GM21528 (cell line): Measurements from ENCODE around the gene RNF112.

ENCODE experiments used
- ATAC-seq: cut with Tn5 transposase; IDR thresholded peaks from one replicate; pipeline ENCODE4 v1.9.1; 2021; ENCODE audit warnings: mild to moderate bottlenecking, moderate library complexity; ENCODE audit not compliant: unreplicated experiment, low FRiP score

RNF112 gene

DNA sequence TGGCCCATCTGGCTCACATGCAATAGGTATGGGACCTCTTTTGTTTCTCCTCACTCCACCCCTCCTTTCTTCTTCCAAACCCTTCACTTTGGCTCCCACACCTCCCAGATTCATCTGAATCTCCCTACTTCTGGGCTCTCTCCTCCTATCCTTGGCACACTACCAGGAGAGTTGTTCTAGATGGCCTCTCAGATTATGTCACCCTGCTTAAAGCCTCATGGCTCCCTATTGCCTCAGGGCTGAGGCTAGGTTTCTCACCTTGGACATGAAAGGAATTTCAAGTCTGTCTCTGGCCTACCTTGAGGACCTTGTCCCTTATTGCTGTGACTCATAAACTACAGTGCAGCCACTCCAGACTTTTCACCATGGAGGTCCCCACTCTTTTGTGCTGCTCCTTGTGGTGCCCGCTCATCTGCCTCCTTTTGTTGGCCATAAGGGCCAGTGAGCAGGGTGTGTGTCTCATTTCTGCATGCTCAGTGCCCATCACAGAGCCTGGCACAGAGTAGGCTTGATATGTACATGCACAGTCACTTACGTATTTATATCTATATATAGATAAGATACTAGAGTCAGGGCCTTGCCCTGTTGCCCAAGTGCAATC is 23.0 kb upstream of the RNF112 start:
- ATAC-seq = no peak

DNA sequence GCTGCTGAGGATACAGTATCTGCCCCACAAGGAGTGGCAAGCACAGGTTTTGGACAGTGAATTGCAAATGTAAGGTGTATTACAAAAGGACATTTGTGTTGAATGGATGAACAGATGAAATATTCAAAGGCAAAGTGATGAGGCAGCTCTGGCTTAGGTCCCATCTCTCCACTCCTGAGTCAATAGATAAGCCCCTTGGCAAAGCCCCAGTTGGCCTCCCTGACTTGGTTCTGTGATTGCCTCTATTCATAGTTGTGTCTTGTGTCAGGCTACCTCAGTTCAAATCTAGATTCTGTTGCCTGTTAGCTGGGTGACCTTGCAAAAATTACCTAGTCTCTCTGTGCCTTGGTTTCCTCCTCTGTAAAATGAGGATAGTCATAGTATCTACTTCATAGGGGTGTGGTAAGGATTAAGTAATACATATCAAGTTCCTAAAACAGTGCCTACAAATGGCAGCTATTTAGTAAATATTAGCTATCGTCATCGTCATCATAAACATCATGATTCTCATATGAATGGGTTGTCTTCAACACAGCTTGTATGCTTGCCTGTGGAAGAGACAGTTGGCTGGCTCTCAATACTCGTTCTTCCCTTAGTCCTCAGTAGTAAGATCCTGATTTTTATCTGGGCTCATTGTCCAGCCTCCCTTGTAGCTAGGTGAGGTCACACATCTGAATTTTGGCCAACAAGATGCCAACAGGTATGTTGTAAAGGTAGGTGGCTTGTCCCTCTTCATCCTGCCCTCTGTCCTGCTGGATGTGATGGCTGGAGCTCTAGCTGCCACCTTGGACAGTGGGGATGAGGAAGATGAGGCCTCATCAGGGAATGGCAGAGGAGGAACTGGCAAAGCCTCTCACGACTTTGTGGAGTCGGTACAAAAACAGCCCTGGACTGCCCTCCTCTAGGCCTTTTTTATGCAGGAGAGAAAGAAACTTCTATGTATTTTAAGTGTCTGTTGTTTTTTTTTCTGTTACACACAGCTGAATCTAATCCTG is 21.9 kb upstream of the RNF112 start:
- no peak for ATAC-seq

DNA sequence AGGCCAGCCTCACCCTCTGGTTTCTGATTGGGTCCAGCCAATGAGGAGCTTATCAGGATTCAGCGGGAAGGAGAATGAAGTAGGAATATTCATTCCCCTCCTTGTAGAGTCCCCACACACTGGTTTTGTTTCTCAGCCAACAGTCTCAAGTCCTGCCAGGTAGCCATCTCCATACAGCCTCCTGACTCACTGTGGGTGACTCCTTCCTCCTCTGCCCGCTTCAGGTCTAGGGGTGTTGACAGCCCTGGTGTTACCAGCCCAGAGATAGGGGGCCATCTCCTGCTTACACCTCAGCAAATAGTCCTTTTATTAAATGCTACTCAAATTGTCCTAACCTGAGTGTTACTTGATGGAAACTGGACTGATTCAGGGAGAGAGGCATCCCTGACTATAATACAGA is 20.1 kb upstream of the RNF112 start:
- ATAC-seq = no peak

DNA sequence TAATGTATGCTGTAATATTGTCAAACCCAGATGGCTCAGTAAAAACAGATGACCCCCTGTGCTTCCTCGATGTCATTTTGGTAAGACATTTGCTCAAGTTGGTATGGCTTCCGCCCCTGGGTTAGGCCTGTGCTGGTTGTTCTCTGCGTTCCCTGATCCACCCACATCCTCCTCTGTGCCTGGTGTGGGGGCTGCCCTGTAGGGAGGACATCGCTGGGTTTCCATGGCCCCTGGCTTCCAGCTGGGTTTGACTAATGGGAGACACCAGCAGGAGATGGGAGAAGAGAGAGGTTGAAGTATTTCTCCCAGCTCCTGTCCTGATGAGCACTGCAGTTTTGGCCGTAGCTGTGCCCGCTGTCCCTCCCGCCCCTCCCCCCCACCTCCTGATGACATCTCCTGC is 19.6 kb upstream of the RNF112 start:
- ATAC-seq = no peak

DNA sequence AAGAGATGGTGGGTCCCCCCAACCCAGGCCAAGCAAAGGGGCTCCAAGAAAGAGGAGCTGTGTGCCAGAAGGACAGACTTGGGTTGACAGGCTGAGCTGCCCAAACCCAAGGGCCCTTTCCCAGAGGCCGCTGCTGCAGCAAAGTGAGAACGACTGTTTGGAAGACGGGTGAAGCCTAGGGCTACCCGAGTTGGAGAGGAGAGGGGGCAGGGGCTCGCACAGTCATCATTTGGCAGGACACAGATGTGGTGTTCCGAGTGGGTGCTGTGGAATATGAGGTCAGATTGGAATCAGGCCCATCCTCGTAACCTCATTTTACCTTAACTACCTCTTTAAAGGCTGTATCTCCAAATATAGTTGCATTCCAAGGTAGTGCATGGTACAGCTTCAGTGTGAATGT is 18.7 kb upstream of the RNF112 start:
- no peak for ATAC-seq

DNA sequence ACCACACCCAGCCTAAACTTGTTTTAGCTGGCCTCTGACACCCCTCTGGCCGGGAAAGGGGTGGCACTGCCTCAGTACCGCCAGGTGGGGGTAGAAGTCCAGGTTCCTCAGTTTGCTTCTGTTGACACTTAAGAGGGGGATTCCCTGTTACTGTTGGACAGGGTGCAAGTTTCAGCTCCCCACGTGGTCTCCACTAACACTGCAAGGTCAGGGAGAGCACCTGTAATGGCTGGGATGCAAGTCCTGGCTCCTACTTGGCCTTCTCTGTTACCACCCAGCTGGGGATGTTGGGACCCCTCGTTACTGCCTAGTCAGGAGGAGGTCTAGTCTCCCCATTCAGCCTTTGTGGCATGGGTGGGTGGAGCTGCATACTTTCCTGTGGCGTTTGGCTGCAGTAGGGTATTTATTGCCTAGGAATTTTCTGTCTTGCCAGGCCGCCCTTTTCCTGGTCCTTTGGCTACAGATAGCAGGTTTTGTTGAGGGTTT is 13.4 kb upstream of the RNF112 start:
- no peak for ATAC-seq

DNA sequence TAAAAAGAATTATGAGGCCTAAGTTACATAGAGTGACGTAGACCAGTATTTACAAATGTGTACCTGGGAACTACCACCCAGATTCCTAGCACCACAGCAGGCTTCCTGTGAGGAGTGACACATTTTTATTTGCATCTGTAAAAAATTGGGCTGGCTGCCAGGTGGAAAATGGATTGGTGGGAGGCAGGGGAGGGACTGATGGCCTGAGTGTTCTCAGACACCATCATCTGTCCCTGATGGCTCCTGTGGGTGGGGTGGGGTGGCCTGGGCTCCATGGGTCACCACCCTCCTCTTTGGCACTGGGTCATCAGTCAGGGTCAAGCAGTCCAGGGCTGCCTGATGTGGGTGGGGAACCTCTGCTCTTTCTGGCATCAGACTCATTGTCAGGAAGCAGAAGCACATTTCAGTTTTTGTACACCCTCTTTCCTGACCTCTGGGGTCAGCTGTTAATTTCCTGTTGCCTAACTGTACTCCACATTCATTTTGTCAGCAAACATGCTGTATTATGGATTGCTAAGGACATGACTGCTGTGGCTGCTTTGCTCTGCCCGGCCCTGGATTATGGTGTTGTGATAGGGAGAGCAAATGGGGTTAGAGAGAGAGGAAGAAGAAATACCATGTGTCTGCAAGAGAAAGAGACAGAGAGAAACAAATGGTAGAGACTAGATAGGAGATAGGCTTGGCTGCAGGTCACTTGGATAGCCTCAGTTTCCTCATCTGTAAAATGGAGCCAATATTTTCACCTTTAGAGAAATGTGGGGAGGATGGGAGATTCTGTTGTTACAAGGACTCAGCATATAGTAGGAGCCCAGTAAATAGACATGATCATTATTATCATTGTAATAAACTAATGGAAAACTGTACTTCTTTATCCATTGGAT is 12.5 kb upstream of the RNF112 start:
- ATAC-seq = no peak

DNA sequence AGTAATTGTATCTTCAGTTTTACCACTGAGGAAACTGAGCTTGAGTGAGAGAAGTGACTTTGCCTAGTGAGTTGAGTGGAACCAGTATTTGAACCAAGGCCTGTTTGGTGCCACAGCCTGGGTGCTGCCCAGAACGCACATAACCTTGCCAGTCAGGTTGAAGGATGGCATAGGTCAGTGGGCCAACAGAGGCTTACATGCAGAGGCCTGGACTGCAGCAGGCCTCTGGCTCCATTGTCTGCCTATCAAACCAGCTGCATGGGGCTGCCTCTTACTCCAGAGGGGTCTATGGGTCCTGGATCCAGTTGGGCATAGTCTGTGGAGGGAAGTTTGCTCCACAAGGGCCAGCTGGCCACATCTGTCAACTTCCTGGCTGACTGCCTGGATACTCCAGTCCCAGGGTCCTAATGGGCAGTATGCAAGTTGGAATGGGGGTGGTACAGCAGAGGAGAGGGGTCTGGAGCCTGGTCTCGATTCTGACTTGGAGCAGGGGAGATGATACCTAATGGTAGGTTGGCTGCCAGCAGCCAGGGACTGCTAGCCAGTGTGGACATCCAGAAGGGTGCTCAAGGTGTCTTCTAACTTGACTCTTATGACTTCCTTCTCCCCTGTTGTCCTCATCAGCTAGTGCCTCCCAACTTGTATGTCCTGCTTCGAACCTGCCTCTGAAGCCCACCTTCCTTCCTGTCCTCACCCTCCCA is 11.1 kb upstream of the RNF112 start:
- no peak for ATAC-seq

DNA sequence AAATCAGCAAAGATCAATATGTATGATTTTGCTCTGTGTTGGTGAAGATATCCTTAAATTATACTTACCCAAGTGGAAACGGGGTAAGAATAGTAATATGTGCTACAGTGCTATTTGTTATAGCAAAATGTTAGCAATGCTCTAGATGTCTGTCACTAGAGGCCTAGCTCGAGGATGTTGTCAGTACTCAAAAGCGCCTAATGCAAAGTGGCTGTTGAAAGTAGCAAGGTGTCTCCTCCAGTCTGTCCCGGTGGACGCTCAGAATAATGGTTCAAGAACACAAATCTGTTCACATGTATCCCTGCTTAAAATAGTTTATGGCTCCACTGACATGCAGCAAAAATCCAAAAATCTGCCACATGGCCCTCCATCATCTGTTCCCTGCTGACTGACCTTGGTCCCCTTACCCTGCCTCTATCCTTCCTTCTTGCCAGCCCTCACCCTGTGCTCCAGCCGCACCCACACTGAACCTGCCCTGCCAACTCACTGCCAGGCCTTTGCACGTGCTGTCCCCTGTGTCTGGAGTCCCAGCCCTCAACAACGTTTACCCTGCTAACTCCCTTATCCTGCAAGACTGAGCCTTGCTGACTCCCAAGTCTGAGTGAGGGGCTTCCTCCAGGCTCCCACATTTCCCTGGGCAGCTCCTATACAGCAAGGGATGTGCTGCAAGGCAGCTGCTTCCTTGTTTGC is 9.6 kb upstream of the RNF112 start:
- no peak for ATAC-seq

DNA sequence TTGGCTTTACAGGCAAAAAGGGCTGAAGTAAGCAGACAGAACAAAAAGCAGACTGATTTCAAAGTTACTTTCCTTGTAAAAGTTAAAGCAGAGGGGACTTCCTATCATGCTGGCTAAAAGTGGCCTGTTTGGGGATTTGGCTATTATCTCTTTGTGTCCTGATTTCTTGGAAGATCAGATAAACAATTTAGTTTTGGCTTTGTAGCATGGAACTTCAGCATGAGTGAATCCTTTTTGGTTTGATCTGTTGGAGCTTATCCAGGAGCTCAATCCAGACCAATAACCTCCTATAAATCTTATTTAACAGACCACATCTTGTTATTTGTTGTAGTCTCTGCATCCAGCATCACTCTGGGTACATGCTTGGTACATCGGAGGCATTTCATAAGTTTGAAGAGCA is 8.9 kb upstream of the RNF112 start:
- no peak for ATAC-seq

DNA sequence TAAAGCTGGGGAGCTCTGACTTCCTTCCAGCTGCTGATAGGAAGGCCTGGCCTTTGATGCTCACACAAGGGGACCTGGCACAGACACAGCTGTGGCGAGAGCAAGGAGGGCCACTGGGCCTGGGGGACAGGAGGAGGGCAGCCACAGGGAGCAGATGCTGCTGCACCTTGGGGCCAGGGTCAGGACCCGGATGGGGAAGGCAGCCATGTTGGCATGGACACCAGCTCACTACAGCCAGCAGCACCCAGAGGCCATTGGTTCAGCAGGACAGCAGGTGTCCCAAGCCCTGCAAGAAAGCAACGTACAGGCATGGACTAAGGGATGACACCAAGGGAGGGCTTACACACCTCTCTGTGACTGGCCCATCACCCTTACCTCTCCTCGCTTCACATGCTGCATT is 8.0 kb upstream of the RNF112 start:
- ATAC-seq = no peak

DNA sequence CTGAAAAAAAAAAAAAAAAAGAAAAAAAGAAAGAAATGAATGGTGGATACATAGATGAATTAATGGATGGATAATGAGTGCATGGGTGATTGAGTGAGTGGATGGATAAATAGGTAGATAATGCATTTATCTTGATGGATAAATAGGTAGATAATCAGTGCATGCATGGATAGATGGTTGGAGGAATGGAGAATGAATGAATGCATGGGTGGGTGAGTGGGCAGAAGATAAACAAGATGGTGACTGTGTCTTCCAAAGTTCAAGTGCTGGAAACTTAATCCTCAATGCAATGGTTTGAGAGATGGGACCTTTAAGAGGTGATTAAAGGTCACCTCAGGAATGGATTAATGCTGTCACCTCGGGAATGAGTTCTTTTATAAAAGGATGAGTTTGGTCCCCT is 6.8 kb upstream of the RNF112 start:
- no peak for ATAC-seq

DNA sequence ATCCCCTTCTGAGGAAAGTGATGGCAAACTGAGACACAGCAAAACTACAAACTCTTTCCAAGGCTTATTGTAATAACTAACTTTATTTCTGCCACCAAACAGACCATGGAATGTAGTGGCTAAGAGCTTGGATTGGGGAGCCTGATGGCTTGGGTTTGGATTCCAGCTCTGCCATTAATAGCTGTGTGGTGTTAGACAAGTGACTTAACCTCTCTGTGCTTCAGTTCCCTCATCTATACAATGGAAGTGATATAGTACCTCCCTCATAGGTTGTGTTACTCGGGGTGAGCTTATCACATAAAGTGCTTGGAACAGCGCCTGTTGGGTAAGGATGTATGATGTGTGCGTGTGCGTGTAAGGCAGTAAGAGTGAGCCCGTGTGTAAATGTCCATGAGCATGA is 5.9 kb upstream of the RNF112 start:
- ATAC-seq = no peak

DNA sequence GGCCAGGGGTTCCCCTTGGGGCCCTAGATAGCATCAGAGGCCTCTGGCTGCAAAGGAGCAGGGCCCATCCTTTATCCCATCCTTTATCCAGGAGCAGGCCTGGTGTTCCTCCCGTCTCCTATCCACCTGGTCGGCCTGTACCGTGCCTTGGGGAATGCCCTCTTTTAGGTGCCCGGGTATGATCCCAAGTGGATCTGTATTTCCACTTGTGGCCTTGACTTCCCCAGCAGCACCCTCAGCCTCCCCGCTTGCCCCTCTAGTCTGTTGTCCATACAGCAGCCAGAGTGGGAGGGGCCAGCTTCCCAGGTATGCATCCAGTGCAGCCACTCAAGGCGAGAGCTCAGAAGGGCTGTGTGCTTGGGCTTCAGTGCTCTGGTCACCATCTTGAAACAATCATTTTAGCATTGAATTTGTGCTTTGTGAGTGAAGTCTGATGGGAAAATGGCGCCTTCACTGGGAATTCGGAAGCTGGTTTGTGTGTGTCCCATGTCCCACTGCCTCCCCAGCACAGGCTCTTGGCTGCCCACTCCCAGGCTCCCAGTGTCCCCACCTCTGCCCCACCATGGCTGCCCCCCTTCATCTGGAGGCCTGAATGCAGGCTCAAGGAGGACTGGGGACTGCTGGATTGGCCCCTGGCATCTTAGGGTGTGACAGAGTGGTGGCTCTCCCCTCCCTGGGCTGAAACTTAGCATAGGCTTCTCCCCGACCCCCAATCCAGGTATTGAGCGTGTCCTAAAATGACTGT is 3.3 kb upstream of the RNF112 start:
- ATAC-seq = no peak

DNA sequence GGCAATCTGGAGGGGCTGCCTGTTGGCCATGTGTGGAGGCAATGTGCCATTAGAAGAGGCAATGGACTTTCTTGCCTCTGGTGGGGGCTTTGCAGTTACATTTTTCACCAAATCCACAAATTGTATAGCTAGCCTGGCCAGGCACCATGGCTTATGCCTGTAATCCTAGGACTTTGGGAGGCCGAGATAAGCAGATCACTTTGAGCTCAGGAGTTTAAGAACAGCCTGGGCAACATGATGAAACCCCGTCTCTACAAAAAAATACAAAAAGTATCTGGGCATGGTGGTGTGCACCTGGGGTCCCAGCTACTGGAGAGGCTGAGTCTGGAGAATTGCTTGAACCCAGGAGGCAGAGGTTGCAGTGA is 2.7 kb upstream of the RNF112 start:
- no peak for ATAC-seq

DNA sequence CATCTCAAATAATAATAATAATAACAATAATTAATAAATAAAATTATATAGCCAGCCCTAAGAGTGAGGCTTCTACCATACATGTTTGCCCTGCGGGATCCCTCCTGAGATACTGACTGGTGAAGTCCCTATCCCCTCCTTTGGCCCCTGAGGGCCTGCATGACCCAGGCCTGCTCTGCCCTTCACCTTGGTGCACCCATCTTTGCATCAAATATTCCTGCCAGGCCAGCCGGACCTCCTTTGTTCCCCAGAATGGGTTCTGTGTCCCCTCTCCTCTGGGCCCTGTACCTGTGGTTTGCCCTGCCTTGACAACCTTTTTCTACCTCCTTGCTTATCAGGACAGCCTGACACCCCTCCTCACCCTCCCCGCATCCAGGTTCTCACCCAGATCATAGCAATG is 2.0 kb upstream of the RNF112 start:
- no peak for ATAC-seq

DNA sequence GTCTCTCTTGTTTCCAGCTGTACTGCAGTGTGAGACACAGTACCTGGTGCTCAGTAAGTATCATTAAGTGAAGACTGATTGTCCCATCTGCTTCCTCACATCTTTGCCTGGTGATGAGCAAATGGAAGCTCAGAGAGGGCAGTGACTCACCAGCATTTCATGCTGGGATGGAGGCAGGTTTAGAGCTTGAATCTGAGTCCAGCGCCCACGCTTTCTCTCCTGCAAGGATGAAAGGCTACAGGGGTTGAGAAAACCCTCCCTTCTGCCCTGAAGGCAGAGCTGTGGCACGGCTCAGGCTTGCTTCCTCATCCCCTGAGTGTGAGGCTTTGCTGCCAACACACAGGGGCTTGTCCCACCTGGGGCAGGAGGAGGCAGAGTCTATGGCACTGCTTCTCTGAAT is 1.5 kb upstream of the RNF112 start:
- no peak for ATAC-seq

DNA sequence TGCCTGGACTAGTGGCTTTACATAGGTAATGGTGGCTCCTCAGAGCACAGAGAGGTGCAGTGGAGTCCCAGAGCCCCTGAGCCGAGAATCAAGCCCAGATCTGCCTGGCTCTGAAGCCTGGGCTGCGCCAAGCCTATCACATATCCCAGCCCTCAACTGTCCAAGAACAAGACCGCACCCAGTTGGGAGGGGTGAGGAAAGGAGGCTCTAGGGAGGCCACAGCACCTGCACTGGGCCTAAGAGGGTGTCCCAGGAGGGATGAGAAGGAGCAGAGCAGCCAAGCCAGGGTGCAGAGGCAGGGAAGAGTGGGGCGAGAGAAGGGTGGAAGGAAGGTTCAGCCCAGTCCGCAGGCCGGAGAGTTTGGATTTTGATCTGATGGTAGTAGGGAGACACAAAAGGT is 941 bp upstream of the RNF112 start:
- ATAC-seq = no peak

DNA sequence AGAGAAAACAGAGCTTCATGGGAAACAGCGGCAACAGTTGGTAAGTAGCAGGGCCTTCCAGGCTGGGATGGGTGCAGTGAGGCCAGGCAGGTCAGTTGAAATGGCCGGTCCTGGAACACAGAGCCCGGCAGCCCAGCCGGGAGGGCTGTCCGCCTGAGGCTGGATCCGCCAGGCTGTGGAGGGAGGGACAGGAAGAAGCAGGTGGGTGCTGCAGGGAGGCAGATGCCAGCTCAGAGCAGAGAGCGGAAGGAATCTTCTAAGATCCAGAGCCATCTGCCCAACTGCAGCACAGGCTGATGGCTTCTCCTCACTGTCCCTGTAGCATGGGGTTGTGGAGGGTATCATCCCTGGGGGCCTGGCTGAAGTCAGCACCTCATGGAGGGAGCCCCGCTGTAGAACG is 599 bp downstream of the RNF112 start:
- ATAC-seq = no peak
